Gastrocnemius medialis (tissue), 4 donors: ENCODE data around the gene MADD.

Experiments
- POLR2A ChIP-seq, 2 donors: fragments of 450-650 bp; IDR thresholded peaks; one replicate each; pipeline ENCODE4 v1.6.1; 2017; ENCODE audit warnings: antibody characterized with exemption in 2 of 2, mild to moderate bottlenecking in 2 of 2, moderate library complexity in 2 of 2
- TF ChIP-seq, protein P1 (sequence below), 5 experiments: fragments of 450-650 bp in 3 of 5; fragments of 200-600 bp in 2 of 5; sonication (generic) in 2 of 5; IDR thresholded peaks in 4 of 5; conservative IDR thresholded peaks in 1 of 5; 1 replicate in 4 of 5; 2 replicates in 1 of 5; pipeline ENCODE4 v1.5.1; 2016 to 2019; ENCODE audit warnings: antibody characterized with exemption in 5 of 5, mild to moderate bottlenecking in 3 of 5, moderate library complexity in 3 of 5

GRCh38 chr11:47336595-47336994 is 66.7 kb downstream of the MADD start:
- TF ChIP-seq, protein P1, sequence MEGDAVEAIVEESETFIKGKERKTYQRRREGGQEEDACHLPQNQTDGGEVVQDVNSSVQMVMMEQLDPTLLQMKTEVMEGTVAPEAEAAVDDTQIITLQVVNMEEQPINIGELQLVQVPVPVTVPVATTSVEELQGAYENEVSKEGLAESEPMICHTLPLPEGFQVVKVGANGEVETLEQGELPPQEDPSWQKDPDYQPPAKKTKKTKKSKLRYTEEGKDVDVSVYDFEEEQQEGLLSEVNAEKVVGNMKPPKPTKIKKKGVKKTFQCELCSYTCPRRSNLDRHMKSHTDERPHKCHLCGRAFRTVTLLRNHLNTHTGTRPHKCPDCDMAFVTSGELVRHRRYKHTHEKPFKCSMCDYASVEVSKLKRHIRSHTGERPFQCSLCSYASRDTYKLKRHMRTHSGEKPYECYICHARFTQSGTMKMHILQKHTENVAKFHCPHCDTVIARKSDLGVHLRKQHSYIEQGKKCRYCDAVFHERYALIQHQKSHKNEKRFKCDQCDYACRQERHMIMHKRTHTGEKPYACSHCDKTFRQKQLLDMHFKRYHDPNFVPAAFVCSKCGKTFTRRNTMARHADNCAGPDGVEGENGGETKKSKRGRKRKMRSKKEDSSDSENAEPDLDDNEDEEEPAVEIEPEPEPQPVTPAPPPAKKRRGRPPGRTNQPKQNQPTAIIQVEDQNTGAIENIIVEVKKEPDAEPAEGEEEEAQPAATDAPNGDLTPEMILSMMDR (IDR thresholded peaks at IDR 0.05 in 4 of 5, conservative IDR thresholded peaks at IDR 0.05 in 1 of 5) = no peak
- TF ChIP-seq POLR2A (IDR thresholded peaks at IDR 0.05) = no peak
